Measurements from ENCODE around the gene RBM15.

Gene RBM15

DNA sequence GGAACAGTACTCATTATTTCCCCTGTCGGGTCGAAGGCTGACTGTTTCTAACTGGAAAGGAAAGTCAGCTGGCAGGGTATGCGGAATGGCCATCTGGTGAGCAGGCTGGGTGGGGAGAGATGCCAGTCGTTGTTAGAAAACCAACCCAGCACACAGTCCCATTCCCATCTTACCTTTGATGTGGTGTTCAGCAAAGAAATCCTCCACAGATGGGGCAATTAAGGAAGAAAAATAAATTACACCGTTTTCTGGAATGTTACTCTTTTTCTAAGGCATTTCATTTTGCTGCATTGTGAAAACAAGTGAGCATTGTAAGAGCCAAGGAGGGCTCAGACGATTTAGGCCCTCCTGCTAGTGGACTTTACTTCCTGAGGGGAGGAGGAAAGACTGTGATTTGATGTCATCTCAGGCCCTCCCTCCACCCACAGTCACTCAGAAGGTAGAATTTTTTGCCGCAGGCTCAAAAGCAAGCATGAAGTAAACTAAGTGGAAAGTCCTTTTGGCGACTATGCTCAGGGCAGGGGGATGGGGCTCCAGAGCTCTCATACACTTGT, 51.6 kb downstream of the RBM15 start, which contains the start of gene SLC16A4:
SLC16A4 (minus strand) TSS at position 335 of the 554 bp plus-strand sequence. CDS start 1,703 bp downstream, outside the sequence.
- Histone ChIP-seq H3K4me3 (ENCODE audit: low read depth, low read length) (no peak within 1 kb of the TSS), H3K27ac (no peak within 1 kb of the TSS), H3K36me3 (ENCODE audit: control insufficient read depth, insufficient read depth, low read length) (no peaks in the 10 kb centered on the region), H3K4me2 (ENCODE audit: low read length) (no peak within 1 kb of the TSS), H2AFZ (no peak within 1 kb of the TSS), H3K27me3 (ENCODE audit: control insufficient read depth, insufficient read depth, low read length) (no peaks in the 10 kb centered on the region), H3K4me1 (no peaks in the 10 kb centered on the region), H3K79me2 (no peaks in the 10 kb centered on the region), H3K9me3 (ENCODE audit: control insufficient read depth, low read length) (no peaks in the 10 kb centered on the region), H3K9ac (no peak within 1 kb of the TSS)
- TF ChIP-seq, protein P1, sequence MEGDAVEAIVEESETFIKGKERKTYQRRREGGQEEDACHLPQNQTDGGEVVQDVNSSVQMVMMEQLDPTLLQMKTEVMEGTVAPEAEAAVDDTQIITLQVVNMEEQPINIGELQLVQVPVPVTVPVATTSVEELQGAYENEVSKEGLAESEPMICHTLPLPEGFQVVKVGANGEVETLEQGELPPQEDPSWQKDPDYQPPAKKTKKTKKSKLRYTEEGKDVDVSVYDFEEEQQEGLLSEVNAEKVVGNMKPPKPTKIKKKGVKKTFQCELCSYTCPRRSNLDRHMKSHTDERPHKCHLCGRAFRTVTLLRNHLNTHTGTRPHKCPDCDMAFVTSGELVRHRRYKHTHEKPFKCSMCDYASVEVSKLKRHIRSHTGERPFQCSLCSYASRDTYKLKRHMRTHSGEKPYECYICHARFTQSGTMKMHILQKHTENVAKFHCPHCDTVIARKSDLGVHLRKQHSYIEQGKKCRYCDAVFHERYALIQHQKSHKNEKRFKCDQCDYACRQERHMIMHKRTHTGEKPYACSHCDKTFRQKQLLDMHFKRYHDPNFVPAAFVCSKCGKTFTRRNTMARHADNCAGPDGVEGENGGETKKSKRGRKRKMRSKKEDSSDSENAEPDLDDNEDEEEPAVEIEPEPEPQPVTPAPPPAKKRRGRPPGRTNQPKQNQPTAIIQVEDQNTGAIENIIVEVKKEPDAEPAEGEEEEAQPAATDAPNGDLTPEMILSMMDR (IDR thresholded peaks at IDR 0.05), result no peak

DNA sequence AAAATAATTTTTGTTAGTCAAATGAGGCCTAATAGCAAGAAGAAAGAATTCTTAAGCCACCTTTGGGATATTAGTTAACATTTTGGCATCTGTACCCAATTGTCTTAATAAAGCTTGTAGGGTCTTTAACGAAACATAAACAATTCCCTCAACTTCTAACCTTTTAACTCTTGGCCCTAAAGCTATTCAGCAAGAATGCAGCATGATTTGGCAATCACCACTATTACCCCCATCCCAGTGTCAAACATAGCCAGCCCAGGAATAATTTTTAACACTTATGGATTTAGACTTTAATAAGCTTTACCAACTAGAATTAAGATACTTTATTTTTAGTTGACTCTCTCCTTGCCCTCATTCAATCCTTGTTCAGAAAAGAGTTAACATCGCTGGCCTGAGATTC, 54.1 kb downstream of the RBM15 start:
- H3K27ac ChIP-seq, result no peak overlapping the region
- TF ChIP-seq, protein P1 (IDR thresholded peaks at IDR 0.05), result no peak

DNA sequence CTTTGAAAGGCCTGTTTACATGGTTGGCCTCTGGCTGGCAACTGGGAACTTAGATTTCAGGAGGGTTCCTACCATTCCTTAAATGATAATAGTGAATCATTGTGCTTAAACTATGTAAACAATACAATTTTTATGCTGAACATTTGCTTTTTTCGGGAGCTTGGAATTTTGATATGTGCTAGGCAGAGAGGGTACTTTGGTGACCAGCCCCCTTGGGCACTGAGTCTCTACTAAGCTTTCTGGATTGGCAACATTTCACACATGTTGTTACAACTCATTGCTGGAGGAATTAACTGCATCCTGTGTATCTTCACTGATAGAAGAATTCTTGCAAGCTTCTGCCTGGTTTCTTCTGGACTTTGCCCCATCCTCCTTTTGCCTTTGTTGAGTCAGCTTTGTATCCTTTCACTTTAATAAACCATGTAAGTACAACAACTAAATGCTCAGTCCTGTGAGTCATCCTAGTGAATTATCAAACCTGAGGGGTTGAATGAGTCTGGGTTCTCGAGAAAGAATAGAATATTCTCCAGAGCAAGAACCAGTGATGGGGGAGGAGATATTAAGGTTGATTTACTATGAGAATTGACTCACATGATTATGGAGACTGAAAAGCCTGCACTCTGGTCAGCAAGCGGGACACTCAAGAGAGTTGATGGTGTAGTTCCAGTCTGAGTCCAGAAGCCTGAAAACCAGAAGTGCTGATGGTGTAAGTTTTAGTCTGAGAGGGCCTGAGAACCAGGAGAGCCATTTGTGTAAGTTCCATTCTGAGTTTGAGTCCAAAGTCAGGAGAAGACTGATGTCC, 54.7 kb downstream of the RBM15 start:
- Histone ChIP-seq H3K27ac (no peak overlapping the region), H3K27me3 (ENCODE audit: control insufficient read depth, insufficient read depth, low read length) (no peaks in the 10 kb centered on the region), H3K79me2 (no peaks in the 10 kb centered on the region), H3K4me2 (ENCODE audit: low read length) (no peak overlapping the region), H3K9ac (no peak overlapping the region), H3K36me3 (ENCODE audit: control insufficient read depth, insufficient read depth, low read length) (no peaks in the 10 kb centered on the region), H3K4me1 (no peaks in the 10 kb centered on the region), H3K4me3 (ENCODE audit: low read depth, low read length) (no peak overlapping the region), H3K9me3 (ENCODE audit: control insufficient read depth, low read length) (no peaks in the 10 kb centered on the region), H2AFZ (no peak overlapping the region)
- TF ChIP-seq, protein P1 (IDR thresholded peaks at IDR 0.05), result no peak

More for the DNA sequence above, 54.1 kb downstream of the RBM15 start:
- Histone ChIP-seq H2AFZ (no peak overlapping the region), H3K36me3 (ENCODE audit: control insufficient read depth, insufficient read depth, low read length) (no peaks in the 10 kb centered on the region), H3K4me1 (no peaks in the 10 kb centered on the region), H3K4me3 (ENCODE audit: low read depth, low read length) (no peak overlapping the region), H3K79me2 (no peaks in the 10 kb centered on the region), H3K27me3 (ENCODE audit: control insufficient read depth, insufficient read depth, low read length) (no peaks in the 10 kb centered on the region), H3K9ac (no peak overlapping the region), H3K4me2 (ENCODE audit: low read length) (no peak overlapping the region), H3K9me3 (ENCODE audit: control insufficient read depth, low read length) (no peaks in the 10 kb centered on the region)

DNA sequence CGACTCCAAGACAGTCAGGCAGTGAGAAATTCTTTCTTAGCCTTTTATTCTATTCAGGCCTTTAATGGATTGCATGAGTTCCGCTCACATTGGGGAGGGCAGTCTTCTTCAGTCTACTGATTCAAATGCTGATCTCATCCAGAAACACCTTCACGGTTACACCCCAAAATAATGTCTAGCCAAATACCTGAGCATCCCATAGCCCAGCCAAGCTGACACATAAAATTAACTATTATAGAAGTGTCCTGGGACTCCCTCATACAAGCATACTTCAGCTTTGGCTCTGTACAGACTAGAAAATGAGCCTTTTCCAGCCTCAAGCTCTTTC, 55.3 kb downstream of the RBM15 start:
- H3K4me1 ChIP-seq, result no peaks in the 10 kb centered on the region
- H3K4me2 ChIP-seq (ENCODE audit: low read length), result no peak overlapping the region
- H2AFZ ChIP-seq, result no peak overlapping the region
- H3K9ac ChIP-seq, result no peak overlapping the region
- H3K27ac ChIP-seq, result no peak overlapping the region
- no peaks in the 10 kb centered on the region for H3K79me2 ChIP-seq
- no peaks in the 10 kb centered on the region for H3K9me3 ChIP-seq (ENCODE audit: control insufficient read depth, low read length)
- no peak overlapping the region for H3K4me3 ChIP-seq (ENCODE audit: low read depth, low read length)
- H3K27me3 ChIP-seq (ENCODE audit: control insufficient read depth, insufficient read depth, low read length), result no peaks in the 10 kb centered on the region
- H3K36me3 ChIP-seq (ENCODE audit: control insufficient read depth, insufficient read depth, low read length), result no peaks in the 10 kb centered on the region
- TF ChIP-seq, protein P1 (IDR thresholded peaks at IDR 0.05), result no peak

Data from parathyroid adenoma (tissue), 2 donors.